ENCODE results near the gene TCEAL1.

GRCh38 chrX:103586659-103587058, 42.1 kb upstream of the TCEAL1 start:
- TF ChIP-seq CTCF (IDR thresholded peaks at IDR 0.05; ENCODE audit: insufficient read depth, low read length) (no peak), POLR2AphosphoS5 (IDR thresholded peaks at IDR 0.05; ENCODE audit: low read depth) (no peak)

Measured in HL-60 (cell line).